GM21423 (cell line): ENCODE measurements around the gene QPCT.
"Not testable (repeated sequence)": the region's sequence is repeated elsewhere in the genome, so short reads cannot be mapped to it uniquely, and the experiment has no call there.

ENCODE experiments used
- ATAC-seq: cut with Tn5 transposase; IDR thresholded peaks from one replicate; pipeline ENCODE4 v1.9.1; 2021; ENCODE audit warnings: mild to moderate bottlenecking, moderate library complexity; ENCODE audit not compliant: unreplicated experiment

The QPCT gene

DNA sequence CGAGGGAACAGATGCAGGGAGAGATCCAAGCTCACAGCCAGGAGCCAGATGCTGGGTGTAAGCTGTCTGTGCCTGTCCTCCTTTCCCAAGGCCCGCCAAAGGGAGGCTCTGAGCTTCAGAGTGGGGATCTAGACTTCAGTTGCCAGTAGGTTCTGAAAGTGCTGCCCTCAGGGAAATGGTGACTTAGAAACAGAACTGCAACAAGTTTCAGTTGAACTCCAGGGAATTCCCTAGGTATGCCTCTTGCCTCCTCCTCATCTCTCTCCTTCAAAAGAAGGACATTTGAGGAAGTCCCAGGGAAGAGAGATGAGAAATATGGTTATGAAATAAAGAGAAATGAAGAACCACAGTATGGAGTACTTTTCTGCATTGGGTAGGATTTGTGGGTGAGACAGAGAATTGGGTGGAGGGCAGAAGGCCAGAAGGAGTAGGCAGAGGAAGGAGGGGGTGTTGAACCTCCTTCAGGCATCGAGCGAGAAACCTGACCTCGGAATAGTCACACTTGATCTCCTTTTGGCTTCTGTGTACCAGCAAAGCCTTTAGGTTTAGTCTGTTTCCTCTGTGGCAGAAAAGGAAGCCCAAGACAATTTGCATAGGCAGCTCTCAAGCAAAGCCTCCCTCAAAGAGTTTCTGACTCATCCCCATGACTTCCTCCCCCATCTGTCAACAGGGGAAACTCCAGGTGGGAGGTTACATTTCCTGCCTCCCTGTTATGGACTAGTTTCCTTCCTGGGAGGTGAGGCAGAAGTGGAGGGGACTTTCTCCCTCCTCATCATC lies 45.7 kb downstream of the QPCT start:
- peak; percentile 96 for ATAC-seq

GRCh38 chr2:37390777-37391176 lies 46.3 kb downstream of the QPCT start:
- ATAC-seq: peak; percentile 2

DNA sequence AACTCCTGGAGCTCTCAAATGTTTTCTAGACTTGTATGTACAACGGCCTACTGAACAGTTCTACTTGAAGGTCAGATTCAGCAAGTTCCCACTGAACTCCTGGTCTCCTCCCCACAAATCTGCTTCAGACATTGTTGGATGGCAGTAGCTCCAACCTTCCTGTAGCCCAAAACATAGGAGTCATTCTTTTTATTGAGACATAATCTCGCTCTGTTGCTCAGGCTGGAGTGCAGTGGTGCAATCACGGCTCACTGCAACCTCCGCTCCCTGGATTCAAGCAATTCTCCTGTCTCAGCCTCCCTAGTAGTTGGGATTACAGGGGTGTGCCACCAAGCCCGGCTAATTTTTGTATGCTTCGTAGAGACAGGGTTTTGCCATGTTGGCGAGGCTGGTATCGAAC lies 47.3 kb downstream of the QPCT start:
- ATAC-seq: no peak

GRCh38 chr2:37392428-37392827 lies 48.0 kb downstream of the QPCT start:
- ATAC-seq: no peak

- no peak for ATAC-seq
These were observed 49.8 kb downstream of the QPCT start for GRCh38 chr2:37394263-37394662.

DNA sequence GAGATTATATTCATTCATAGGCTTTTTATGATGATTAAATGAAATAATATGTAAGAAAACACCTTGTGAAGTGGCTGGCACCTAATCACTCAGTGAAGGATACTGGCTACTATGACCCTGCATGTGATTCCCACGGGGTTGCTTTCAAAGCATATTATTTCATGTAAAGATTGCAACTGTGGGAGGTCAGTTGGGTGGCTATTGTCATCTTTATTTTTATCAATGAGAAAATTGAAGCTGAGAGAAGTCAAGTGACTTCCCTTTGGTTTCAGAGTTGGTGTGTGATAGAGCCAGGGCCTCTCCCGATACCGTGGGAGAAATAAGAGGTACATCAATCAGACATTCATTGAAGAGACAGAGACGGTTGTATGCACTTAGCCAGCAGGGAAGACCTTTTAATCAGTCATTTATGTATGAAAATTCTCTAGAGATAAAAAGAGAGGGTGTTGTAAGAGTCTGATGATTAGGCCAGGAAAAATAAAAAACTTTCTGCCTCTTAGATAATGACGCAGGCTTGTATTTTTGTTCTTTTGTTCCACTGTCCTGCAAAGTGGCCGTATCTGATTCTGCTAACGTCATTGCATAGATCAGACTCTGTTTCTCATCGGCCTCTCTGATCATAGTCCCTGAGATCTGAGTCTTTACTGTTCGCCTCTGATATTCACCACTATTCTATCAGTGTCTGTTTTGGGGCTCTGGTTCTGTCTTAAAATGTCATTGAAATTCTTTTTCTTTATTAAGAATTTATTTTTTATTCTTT lies 50.5 kb downstream of the QPCT start:
- no peak for ATAC-seq

DNA sequence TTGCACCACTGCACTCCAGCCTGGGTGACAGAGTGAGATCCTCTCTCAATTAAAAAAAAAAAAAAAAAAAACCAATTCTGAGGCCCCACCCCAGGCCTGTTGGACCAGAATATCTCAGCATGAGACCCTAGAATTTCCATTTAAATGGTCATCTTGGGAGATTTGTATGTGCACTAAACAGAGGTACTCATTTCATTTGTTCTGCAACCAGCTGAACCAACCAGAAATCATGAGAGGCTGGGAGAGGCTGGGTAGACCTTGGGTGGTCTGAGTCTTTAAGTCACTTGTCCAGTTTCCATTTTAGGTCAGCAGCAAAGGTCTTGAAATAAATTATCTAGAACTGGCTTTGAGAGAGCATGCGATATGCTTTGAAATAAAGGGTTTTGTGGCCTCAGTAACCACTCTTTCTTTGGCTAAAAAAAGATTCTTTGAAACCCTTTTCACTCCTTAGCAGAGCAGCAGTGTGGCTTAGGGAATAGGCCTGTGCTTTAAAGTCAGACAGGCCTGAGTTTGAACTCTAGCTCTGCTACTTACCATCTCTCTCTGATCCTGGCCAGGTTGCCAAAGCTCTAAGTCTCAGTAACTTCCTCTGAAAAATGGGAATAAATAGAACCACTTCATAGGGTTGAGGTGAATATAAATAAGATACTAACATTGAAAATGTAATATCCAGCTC lies 52.6 kb downstream of the QPCT start:
- ATAC-seq: no peak

GRCh38 chr2:37398990-37399389 lies 54.6 kb downstream of the QPCT start:
- no peak for ATAC-seq

- ATAC-seq: no peak
These were observed 55.6 kb downstream of the QPCT start for GRCh38 chr2:37400041-37400440.

GRCh38 chr2:37402636-37403035 lies 58.2 kb downstream of the QPCT start:
- no peak for ATAC-seq

DNA sequence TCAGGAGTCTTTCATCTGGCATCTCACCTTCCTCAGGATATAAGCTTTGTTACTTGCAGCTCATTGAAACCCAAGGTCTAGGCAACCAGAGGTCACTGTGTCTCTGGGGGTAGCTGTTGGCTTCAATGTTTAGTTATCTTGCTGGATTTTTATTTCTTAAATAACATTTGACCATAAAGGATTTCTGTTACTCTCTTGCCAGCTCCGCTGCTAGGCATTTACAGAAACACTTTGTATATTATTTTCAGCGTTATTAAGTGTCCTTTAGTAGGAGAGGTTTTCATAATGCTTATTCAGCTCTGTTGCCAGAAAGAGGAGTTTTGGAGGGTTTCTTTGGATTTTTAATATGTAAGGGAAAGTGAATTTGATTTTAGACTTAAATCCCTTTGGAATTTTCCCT lies 61.4 kb downstream of the QPCT start:
- no peak for ATAC-seq

- ATAC-seq: no peak
These were observed 67.8 kb downstream of the QPCT start for GRCh38 chr2:37412231-37412630.

DNA sequence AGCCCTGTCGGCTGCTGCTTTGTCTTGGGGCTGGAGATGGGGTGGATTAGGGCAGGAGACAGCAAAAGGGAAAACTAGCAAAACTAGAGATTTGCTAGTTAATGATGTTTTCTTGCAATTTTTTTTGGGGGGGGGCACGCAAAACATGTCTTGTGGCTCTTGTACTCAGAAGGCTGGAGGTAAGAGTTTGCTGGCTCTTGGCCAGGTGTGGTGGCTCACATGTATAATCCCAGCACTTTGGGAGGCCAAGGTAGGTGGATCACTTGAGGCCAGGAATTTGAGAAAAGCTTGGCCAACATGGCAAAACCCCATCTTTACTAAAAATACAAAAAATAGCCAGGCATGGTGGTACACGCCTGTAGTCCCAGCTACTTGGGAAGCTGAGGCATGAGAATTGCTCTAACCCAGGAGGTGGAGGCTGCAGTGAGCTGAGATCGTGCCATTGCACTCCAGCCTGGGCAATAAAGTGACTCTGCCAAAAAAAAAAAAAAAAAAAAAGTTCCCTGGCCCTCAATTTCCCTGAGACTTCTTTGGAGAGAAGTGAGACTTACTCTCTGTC lies 69.6 kb downstream of the QPCT start:
- not testable (repeated sequence) for ATAC-seq

DNA sequence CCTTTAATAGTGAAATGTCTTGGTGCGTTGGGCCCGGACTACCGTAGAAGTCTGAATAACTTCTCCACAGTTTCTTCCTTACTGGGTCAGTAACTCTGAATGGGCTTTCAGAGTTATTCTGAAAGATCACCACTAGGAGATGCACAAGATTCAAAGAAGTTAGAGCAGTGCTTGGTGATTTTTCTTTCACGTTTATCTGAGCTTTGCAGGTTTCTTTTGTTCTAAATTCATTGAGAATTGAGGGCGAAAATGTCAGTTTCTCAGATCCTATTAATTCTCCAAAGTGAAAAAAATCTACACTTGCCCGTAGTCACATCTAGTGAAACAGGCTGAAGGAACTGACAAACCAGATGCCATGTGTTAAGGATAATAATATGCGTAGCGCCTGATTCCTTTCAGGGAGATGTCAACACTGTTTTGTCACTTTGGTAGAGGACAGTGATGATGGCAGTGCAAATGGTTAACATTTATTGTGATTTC lies 70.1 kb downstream of the QPCT start:
- ATAC-seq: no peak

DNA sequence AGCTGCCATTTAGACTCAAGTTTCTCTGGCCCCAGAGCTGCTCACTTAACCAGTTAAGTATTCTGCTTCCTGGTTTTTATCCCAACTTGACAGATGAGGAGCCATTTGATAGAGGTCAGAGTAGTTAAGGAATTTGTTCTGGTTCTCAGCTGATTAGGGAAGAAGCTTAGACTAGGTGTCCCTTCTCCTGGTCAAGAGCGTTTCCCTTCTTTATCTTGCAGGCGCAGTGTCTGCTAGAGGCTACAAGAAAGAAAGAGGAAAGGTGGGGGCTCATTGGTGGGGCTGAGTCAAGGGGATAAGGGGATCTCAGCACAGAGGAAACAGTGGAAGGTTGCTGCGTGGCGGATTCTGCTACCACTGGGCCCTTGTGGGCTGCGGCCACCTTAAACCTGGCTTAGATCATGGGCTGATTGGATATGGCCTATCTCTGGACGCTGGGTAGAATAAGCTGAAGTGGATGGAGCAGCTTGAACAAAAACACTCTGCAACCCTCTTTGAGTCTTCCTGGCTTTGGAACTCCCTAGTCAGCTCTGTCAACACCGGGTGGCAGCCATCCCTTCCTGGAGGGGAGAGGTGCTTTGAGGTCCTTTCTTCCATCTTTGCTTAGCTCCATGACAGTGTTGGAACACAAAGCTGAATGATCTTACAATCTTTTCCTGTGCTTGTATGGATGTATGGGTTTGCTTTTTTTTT lies 70.8 kb downstream of the QPCT start:
- ATAC-seq: no peak

DNA sequence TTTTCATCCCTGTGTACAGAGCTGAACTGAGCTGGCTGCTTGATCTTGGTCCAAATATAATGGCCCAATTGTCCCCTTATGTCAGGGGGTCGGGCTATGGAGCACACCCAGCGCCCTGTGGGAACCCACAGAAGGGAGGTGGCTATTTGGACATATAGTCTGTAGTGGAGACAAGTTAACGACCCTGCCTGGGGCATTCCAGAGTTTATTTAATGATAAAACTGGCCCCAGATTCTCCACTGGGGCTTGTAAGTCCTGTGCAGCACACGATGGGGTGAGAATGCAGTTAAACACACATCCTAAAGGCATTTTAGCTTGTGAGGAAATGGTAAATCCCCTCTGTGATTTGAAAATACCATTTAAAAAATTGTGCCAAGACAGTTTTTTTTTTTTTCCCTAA lies 72.9 kb downstream of the QPCT start:
- ATAC-seq: no peak

DNA sequence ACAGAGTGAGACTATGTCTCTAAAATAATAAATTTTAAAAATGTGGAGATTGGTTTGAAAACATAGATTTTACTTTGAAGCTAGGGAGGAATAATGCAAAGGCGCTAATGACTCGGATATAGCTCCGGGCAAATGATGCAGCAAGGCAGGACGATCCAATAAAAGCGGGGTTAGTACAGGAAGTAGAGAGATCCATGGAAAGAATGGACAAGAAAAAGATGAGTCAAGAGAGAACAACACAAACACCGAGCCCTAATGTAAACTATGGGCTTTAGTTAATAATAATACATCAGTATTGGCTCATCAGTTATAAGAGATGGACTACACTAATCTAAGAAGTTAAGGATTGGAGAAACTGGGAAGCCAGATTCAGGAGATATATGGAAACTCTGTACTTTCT lies 74.5 kb downstream of the QPCT start:
- ATAC-seq: no peak

DNA sequence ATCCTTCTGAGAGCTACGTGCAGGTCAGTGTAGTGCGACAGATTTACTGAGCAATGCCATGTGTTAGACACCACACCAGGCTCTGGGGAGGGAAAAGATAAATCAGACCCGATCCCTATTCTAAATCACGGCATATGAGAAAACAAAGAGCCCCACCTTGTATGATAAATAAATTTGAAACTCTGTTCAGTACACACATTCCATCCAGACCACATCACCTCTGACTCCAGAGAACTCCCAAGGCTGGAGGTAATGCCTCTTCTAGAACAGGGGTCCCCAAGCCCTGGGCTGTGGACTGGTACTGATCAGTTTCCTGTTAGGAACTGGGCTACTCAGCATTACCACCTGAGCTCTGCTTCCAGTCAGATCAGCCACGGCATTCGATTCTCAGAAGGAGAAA lies 77.3 kb downstream of the QPCT start:
- ATAC-seq: no peak

DNA sequence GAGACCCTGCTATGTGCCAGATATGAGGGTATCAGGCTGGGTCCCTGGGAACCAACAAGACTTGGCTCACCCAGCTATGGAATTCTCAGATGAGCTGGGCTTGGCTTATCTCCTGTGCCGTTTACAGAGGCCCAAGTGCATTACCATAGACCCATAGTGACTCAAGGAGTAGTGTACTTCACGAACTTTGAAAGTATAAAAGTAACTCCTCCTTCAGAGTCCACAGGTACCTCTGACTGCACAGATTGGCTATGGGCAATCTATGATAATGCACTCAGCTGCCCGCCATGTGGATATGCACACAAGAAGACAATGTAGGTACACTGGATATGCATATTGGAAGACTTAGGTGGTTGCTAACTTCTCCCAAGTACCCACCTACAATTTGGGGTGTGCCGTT lies 78.4 kb downstream of the QPCT start:
- ATAC-seq: no peak
